Amygdala (tissue), 56 donors: ENCODE measurements around the gene CFAP20DC.

Source experiments
- DNase-seq, 56 donors: peaks; one replicate each; lab custom pipeline; 2025; lab: John Stamatoyannopoulos, UW

The CFAP20DC gene

DNA sequence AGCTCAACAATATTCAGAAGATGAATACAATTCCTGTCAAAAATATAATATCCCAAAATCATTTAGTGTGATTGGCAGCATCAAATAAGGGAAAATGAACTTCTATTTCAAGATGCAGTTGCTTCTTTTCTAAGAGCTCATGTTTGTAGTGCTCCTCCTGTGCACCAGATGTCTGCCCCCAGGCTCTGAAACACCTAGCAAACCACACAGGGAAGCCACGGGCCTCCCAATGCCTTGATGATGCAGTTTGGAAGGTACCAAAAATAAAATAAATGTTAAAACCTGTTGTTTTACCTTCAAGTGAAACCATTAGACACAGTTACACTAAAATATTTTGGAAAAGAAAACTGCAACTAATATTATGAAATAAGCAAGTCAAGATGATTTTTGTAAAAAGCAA lies 22.2 kb downstream of the CFAP20DC start:
- DNase-seq, result no peak

- DNase-seq, result no peak
Observed at GRCh38 chr3:59023612-59024011, 26.2 kb downstream of the CFAP20DC start.

DNA sequence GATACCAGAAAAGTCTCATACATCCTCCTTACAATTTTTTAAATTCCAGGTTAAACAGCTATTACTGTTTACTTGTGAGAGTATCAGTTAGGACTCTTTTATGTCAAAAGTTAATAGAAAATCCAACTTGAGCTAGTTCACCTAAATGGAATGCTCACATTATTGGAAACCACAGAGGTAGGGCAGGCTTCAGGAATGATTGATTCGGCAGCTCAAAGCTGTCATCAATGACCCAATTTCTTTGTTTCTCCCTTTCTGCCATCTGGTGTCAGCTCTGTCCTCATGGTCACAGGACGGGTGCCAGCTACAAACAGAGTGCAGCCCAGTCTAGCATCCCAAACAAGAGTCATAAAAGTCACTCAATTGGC lies 32.2 kb downstream of the CFAP20DC start:
- DNase-seq, result no peak

GRCh38 chr3:59016930-59017616 lies 32.8 kb downstream of the CFAP20DC start:
- DNase-seq, result no peak

DNA sequence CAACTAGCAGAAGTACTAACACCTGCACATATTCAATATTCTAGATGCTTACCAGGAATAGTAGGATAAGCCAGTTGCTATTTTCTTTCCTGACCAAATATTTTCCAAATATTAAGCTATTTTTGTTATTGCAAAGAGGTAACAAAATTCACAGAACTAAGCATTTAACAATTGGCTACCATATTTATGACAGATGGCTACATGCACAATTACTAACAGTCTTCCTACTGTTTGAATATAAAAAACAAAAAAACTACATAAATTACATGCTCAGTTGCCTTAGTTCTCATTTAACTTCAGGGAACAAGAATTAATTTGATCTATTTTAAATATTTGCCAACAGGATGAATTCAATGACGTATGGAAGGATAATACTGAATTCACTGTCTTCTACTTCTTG lies 36.2 kb downstream of the CFAP20DC start:
- DNase-seq, result no peak

GRCh38 chr3:59006634-59007517 lies 42.9 kb downstream of the CFAP20DC start:
- peak in 5 of 56 donors; percentile 0 to 9 (median 4) for DNase-seq

DNA sequence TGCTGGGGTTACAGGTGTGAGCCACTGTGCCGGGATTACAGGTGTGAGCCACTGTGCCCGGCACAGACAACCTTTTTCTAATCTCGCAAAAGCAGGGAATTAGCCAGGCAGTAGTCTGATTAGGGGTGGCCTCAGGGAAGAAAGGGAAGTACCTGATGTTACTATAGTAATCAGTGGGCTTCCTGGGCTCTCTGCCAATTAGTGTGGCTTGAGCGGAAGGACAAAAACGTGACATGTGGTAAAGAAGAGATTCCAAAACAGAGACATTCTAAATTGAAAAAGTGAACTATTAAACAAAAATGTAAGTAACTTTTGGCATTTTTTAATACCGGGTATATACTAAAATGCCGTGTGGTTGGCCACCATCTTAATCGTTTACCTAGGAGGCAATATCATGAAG lies 48.1 kb downstream of the CFAP20DC start:
- DNase-seq, result no peak

DNA sequence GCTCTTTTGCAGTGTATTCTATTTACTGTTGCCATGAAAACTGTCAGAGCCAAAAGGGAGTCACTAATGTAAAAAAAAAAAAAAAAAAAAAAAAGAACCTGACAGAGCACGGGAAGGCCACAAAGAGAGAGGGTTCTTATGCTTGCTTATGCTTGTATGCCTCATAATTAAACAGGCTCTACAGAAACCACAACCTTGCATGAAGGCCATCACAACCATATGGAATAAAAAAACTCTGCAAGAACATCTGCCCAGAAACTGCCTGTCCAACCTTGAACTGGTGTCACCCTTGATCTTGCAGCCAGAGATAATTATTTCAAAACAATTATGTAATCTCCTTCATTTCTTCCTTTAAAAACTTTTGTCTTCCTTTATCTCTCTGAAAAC lies 50.1 kb downstream of the CFAP20DC start:
- DNase-seq, result no peak

- DNase-seq, result no peak
Observed at GRCh38 chr3:58999134-58999773, 50.6 kb downstream of the CFAP20DC start.

GRCh38 chr3:58998476-58999117 lies 51.2 kb downstream of the CFAP20DC start:
- DNase-seq, result no peak

DNA sequence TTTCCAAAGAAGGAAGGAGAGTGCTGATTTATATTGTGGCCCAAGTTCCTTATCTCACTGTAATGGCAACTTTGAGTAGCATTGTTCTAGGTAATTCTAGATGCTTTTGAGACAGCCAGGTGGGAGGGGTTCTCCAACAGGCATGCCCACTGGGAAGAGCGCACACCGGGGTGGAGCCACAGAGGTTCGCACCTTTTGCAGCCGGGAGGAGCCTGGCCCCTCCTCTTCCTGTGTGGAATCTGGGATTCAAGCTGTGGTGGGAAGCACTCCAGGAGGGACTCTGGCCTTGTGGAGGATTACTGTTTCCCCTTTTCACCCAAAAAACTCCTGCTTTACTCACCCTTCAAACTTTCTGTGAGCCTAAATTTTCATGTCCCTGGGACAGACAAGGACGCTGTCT lies 53.1 kb downstream of the CFAP20DC start:
- no peak for DNase-seq

GRCh38 chr3:58994746-58995330 lies 55.0 kb downstream of the CFAP20DC start:
- peak in 3 of 56 donors; percentile 0 to 3 (median 1) for DNase-seq

- DNase-seq, result no peak
Observed at GRCh38 chr3:58993547-58993946, 56.3 kb downstream of the CFAP20DC start.

DNA sequence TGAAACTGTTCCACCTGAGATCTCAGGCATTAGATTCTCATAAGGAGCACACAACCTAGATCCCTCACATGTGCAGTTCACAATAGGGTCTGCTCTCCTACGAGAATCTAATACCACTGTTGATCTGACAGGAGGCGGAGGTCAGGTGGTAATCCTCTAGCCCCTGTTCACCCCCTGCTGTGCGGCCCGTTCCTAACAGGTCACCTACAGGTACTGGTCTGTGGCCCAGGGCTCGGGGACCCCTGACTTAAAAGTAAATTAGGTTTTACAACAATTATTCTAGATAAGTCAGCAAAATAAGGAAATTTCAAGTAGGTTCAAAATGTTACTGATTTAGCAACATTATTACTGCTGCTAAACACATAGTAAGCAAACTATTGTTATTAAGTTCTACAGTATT lies 58.2 kb downstream of the CFAP20DC start:
- no peak for DNase-seq

- no peak for DNase-seq
Observed at GRCh38 chr3:58991026-58991425, 58.8 kb downstream of the CFAP20DC start.

DNA sequence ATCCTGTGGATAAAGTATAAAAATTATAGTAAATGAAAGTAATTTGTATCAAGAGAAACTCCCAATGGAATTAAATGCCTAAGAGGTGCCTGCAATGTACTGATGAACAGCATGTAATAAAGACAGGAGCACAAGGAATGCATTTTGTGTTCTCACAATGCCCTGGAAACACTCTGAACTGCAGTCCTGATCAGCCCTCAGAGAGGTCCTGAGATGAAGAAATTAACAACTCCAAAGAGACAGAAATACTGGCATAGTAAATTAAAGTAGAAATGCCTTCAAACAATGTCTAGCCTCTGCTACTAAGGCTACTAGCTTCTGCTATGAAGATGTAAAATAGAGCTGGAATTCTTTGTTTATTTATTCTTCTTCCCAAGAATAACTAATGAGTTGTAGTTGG lies 59.9 kb downstream of the CFAP20DC start:
- DNase-seq, result no peak

GRCh38 chr3:58989163-58989562 lies 60.7 kb downstream of the CFAP20DC start:
- no peak for DNase-seq

- DNase-seq, result no peak
Observed at GRCh38 chr3:58988041-58988440, 61.8 kb downstream of the CFAP20DC start.

DNA sequence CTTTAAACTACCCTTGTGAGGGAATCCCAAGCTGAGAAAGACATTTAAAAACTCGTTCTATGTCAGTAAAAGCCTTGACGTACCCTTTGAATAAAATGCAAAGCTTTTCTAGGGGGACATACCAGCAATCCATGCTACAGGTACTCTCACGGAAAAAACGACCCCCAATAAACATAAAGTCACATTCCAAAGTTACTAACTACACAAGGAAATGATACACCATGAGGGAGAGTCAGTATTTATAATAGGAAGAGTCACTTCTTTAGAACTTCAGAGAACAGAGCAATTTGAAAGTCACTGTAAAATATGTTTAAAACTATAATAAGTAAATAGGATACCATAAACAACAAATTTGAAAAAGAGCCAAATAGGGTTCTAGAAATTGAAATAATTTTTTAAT lies 63.2 kb downstream of the CFAP20DC start:
- no peak for DNase-seq

- DNase-seq, result no peak
Observed at GRCh38 chr3:58979840-58980239, 70.0 kb downstream of the CFAP20DC start.

GRCh38 chr3:58973796-58974195 lies 76.0 kb downstream of the CFAP20DC start:
- DNase-seq, result no peak
